HepG2 (cell line): ENCODE measurements around the gene FUCA1. TPM values are rescaled to one million over a fixed set of nuclear protein-coding genes. Genes with fewer than 3 reads are reported as not detected.

Experiments used
- ATRX ChIP-seq: sonication (generic); formaldehyde crosslinking; IDR thresholded peaks from 2 replicates; pipeline ENCODE4 v1.4.0; 2020; ENCODE audit warnings: missing genetic modification reagents, borderline replicate concordance
- BORCS8-MEF2B ChIP-seq: sonication (generic); formaldehyde crosslinking; IDR thresholded peaks from 2 replicates; pipeline ENCODE4 v1.8.0; 2022; ENCODE audit warnings: mild to moderate bottlenecking, missing genetic modification reagents
- FOXO1 ChIP-seq: sonication (generic); formaldehyde crosslinking; IDR thresholded peaks from 2 replicates; pipeline ENCODE4 v1.4.0; 2020; ENCODE audit warnings: missing genetic modification reagents
- GATA4 ChIP-seq: sonication (generic); IDR thresholded peaks from 2 replicates; pipeline ENCODE4 v1.6.1; 2016; ENCODE audit warnings: antibody characterized with exemption, low read depth, borderline replicate concordance
- KLF13 ChIP-seq: sonication (generic); formaldehyde crosslinking; IDR thresholded peaks from 2 replicates; pipeline ENCODE4 v1.4.0; 2020; ENCODE audit warnings: mild to moderate bottlenecking, missing genetic modification reagents
- MAFG ChIP-seq: sonication (generic); formaldehyde crosslinking; IDR thresholded peaks from 2 replicates; pipeline ENCODE4 v1.5.1; 2020; ENCODE audit warnings: mild to moderate bottlenecking, missing genetic modification reagents
- MBD4 ChIP-seq: IDR thresholded peaks from 2 replicates; pipeline ENCODE4 v1.6.1; 2012; ENCODE audit warnings: low read length, inconsistent platforms, borderline replicate concordance
- NFRKB ChIP-seq: fragments of 450-650 bp; IDR thresholded peaks from 2 replicates; pipeline ENCODE4 v1.6.1; 2017
- RORA ChIP-seq: sonication (generic); formaldehyde crosslinking; IDR thresholded peaks from 2 replicates; pipeline ENCODE4 v1.5.0; 2020; ENCODE audit warnings: mild to moderate bottlenecking, missing genetic modification reagents, moderate library complexity
- SMC3 ChIP-seq: IDR thresholded peaks from 2 replicates; pipeline ENCODE4 v1.6.1; 2011; ENCODE audit warnings: low read length, improper control_type of control experiment
- SYNCRIP ChIP-seq: fragments of 200-400 bp; formaldehyde crosslinking; IDR thresholded peaks from 2 replicates; pipeline ENCODE4 v1.6.1; 2018; ENCODE audit warnings: mild to moderate bottlenecking, low read depth, low read length; ENCODE audit not compliant: insufficient read depth
- ZNF251 ChIP-seq: sonication (generic); formaldehyde crosslinking; IDR thresholded peaks from 2 replicates; pipeline ENCODE4 v1.9.0; 2021; ENCODE audit warnings: mild to moderate bottlenecking, missing genetic modification reagents
- ZNF329 ChIP-seq: sonication (generic); formaldehyde crosslinking; IDR thresholded peaks from 2 replicates; pipeline ENCODE4 v1.9.0; 2021; ENCODE audit warnings: low read depth, mild to moderate bottlenecking, missing genetic modification reagents
- ZNF510 ChIP-seq: sonication (generic); formaldehyde crosslinking; IDR thresholded peaks from 2 replicates; pipeline ENCODE4 v1.4.0; 2020; ENCODE audit warnings: low read depth, mild to moderate bottlenecking, missing genetic modification reagents
- ZNF781 ChIP-seq: sonication (generic); formaldehyde crosslinking; IDR thresholded peaks from 2 replicates; pipeline ENCODE4 v1.5.1; 2020; ENCODE audit warnings: borderline replicate concordance, mild to moderate bottlenecking, missing genetic modification reagents; ENCODE audit errors: not compliant biosample characterization
- ZNF878 ChIP-seq: sonication (generic); formaldehyde crosslinking; IDR thresholded peaks from 2 replicates; pipeline ENCODE4 v1.8.1; 2023; ENCODE audit warnings: mild to moderate bottlenecking, missing genetic modification reagents, moderate library complexity
- ZSCAN20 ChIP-seq: sonication (generic); formaldehyde crosslinking; IDR thresholded peaks from 2 replicates; pipeline ENCODE4 v1.4.0; 2020; ENCODE audit warnings: missing genetic modification reagents, mild to moderate bottlenecking, borderline replicate concordance
- ZSCAN29 ChIP-seq: sonication (generic); formaldehyde crosslinking; conservative IDR thresholded peaks from 2 replicates; pipeline ENCODE4 v1.4.0; 2020; ENCODE audit warnings: mild to moderate bottlenecking, missing genetic modification reagents
- polyA plus RNA-seq, 8 experiments: library from polyadenylated mRNA; depleted of rRNA in 3 of 8; stranded (reverse) in 7 of 8; unstranded in 1 of 8; fragments of >200 nt; fragmentation: Illumina TruSeq in 4 of 8; extraction: Trizol in 4 of 8; gene quantifications; 2 replicates each; pipeline versions ENCODE4 v1.2.1 to v1.2.3, GENCODE V29; 2011 to 2016; ENCODE audit warnings: low read depth in 4 of 8, missing spikeins in 1 of 8, mixed read lengths in 1 of 8; ENCODE audit not compliant: insufficient read depth in 1 of 8
- total RNA-seq, 5 experiments: library from RNA; depleted of rRNA; stranded (reverse); fragments of >200 nt; fragmentation: Illumina TruSeq; extraction: Trizol; gene quantifications; 2 replicates each; pipeline ENCODE4 v1.2.3, GENCODE V29; 2016; ENCODE audit warnings: low read depth in 1 of 5
- TF ChIP-seq, protein P1 (sequence below): sonication (generic); formaldehyde crosslinking; IDR thresholded peaks from 2 replicates; pipeline ENCODE4 v1.9.0; 2022; ENCODE audit warnings: missing genetic modification reagents, mild to moderate bottlenecking, borderline replicate concordance
- TF ChIP-seq, protein P2 (sequence below): sonication (generic); formaldehyde crosslinking; IDR thresholded peaks from 2 replicates; pipeline ENCODE4 v1.8.0; 2022; ENCODE audit warnings: mild to moderate bottlenecking, missing genetic modification reagents, moderate library complexity
- TF ChIP-seq, protein P3 (sequence below): IDR thresholded peaks from 2 replicates; pipeline ENCODE4 v1.6.1; 2018; ENCODE audit warnings: missing genetic modification reagents
- TF ChIP-seq, protein P4 (sequence below): sonication (generic); formaldehyde crosslinking; IDR thresholded peaks from 2 replicates; pipeline ENCODE4 v1.5.1; 2020; ENCODE audit warnings: mild to moderate bottlenecking, missing genetic modification reagents, moderate library complexity
- TF ChIP-seq, protein P5 (sequence below): sonication (generic); formaldehyde crosslinking; IDR thresholded peaks from 2 replicates; pipeline ENCODE4 v1.5.0; 2020; ENCODE audit warnings: mild to moderate bottlenecking, missing genetic modification reagents

Gene FUCA1
- total and polyA plus RNA-seq, 2 of the 13 experiments (the other 11 are each of a cell fraction or from before 2014, with no cell fraction given), result 32.7 to 33.6 TPM

DNA sequence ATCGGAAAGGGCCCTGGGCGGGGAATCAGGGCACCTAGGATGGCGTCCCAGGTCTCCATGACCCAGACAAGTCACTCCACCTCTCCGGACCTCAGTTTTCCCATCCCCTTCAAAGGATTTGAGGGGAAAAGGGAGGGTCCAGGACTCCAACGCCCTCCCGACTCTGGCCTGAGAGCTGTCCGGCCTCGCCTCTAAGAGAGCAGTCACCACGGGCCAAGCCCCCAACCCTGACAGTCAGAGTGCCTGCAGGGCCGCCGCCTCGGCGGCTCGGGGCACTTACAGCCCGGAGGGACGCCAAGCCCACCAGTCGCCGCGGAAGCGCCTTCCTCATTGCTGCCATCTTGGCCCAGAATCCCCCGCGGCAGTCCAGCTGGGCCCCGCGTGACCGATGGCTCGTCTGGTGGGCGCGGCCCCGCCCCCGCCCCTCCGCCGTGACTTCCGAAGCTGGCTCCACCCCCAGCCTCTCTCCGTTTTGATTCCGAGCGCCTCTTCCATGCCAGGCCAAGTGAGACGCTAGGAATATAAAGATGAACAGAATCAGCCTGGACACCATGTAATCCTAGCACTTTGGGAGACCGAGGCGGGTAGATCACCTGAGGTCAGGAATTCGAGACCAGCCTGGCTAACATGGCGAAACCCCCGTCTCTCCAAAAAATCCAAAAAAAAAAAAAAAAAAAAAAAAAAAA, 42.9 kb downstream of the FUCA1 start, which contains the start of gene HMGCL (continued):
- TF ChIP-seq ZNF329 (CRISPR knock-in tag), result peak; percentile 88
- no peak for TF ChIP-seq MBD4
- TF ChIP-seq KLF13 (CRISPR knock-in tag), result no peak
- no peak for TF ChIP-seq ZNF878 (CRISPR knock-in tag)
- TF ChIP-seq, protein P1, sequence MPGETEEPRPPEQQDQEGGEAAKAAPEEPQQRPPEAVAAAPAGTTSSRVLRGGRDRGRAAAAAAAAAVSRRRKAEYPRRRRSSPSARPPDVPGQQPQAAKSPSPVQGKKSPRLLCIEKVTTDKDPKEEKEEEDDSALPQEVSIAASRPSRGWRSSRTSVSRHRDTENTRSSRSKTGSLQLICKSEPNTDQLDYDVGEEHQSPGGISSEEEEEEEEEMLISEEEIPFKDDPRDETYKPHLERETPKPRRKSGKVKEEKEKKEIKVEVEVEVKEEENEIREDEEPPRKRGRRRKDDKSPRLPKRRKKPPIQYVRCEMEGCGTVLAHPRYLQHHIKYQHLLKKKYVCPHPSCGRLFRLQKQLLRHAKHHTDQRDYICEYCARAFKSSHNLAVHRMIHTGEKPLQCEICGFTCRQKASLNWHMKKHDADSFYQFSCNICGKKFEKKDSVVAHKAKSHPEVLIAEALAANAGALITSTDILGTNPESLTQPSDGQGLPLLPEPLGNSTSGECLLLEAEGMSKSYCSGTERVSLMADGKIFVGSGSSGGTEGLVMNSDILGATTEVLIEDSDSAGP (CRISPR knock-in tag), result peak; percentile 88; the same call in 1 of the 2 replicates
- TF ChIP-seq ZSCAN29 (CRISPR knock-in tag), result 0 out of 2 replicates have a peak, but pooled peaks have one; percentile 39
- no peak for TF ChIP-seq RORA
- TF ChIP-seq ATRX (CRISPR knock-in tag), result no peak
- TF ChIP-seq, protein P2, sequence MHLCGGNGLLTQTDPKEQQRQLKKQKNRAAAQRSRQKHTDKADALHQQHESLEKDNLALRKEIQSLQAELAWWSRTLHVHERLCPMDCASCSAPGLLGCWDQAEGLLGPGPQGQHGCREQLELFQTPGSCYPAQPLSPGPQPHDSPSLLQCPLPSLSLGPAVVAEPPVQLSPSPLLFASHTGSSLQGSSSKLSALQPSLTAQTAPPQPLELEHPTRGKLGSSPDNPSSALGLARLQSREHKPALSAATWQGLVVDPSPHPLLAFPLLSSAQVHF (CRISPR knock-in tag), result no peak
- TF ChIP-seq ZSCAN20 (CRISPR knock-in tag), result peak; percentile 89; the same call in 1 of the 2 replicates
- no peak for TF ChIP-seq NFRKB
- TF ChIP-seq, protein P3, sequence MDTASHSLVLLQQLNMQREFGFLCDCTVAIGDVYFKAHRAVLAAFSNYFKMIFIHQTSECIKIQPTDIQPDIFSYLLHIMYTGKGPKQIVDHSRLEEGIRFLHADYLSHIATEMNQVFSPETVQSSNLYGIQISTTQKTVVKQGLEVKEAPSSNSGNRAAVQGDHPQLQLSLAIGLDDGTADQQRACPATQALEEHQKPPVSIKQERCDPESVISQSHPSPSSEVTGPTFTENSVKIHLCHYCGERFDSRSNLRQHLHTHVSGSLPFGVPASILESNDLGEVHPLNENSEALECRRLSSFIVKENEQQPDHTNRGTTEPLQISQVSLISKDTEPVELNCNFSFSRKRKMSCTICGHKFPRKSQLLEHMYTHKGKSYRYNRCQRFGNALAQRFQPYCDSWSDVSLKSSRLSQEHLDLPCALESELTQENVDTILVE (CRISPR knock-in tag), result no peak
- peak; percentile 75; the same call in 1 of the 2 replicates for TF ChIP-seq ZNF510 (CRISPR knock-in tag)
- TF ChIP-seq BORCS8-MEF2B (CRISPR knock-in tag), result peak; percentile 87
- TF ChIP-seq, protein P4, sequence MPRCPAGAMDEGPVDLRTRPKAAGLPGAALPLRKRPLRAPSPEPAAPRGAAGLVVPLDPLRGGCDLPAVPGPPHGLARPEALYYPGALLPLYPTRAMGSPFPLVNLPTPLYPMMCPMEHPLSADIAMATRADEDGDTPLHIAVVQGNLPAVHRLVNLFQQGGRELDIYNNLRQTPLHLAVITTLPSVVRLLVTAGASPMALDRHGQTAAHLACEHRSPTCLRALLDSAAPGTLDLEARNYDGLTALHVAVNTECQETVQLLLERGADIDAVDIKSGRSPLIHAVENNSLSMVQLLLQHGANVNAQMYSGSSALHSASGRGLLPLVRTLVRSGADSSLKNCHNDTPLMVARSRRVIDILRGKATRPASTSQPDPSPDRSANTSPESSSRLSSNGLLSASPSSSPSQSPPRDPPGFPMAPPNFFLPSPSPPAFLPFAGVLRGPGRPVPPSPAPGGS (CRISPR knock-in tag), result peak; percentile 65; the same call in 1 of the 2 replicates
- no peak for TF ChIP-seq FOXO1 (CRISPR knock-in tag)
- TF ChIP-seq MAFG (CRISPR knock-in tag), result no peak
- no peak for TF ChIP-seq SYNCRIP
- TF ChIP-seq SMC3, result no peak
- TF ChIP-seq ZNF781 (CRISPR knock-in tag), result no peak
- TF ChIP-seq ZNF251, result peak; percentile 36; the same call in 1 of the 2 replicates
- TF ChIP-seq GATA4, result no peak; the same call in 1 of the 2 replicates
- TF ChIP-seq, protein P5, sequence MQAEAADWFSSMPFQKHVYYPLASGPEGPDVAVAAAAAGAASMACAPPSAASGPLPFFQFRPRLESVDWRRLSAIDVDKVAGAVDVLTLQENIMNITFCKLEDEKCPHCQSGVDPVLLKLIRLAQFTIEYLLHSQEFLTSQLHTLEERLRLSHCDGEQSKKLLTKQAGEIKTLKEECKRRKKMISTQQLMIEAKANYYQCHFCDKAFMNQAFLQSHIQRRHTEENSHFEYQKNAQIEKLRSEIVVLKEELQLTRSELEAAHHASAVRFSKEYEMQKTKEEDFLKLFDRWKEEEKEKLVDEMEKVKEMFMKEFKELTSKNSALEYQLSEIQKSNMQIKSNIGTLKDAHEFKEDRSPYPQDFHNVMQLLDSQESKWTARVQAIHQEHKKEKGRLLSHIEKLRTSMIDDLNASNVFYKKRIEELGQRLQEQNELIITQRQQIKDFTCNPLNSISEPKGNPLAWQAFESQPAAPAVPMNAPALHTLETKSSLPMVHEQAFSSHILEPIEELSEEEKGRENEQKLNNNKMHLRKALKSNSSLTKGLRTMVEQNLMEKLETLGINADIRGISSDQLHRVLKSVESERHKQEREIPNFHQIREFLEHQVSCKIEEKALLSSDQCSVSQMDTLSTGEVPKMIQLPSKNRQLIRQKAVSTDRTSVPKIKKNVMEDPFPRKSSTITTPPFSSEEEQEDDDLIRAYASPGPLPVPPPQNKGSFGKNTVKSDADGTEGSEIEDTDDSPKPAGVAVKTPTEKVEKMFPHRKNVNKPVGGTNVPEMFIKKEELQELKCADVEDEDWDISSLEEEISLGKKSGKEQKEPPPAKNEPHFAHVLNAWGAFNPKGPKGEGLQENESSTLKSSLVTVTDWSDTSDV (CRISPR knock-in tag), result 0 out of 2 replicates have a peak, but pooled peaks have one; percentile 39
